Panc1 (cell line): ENCODE measurements around the gene EIF2B2. TPM values are rescaled to one million over a fixed set of nuclear protein-coding genes. Genes with fewer than 3 reads are reported as not detected.

Experiments used
- ATAC-seq: fragments of 200-7000 bp; cut with Tn5 transposase; 2 replicates; pipeline ENCODE4 v1.9.1; 2020; ENCODE audit warnings: mild to moderate bottlenecking, moderate library complexity
- BruUV-seq: library from RNA; stranded (reverse); fragments of 400-500 nt; replicated peaks from 2 replicates; lab custom pipeline; 2021; lab: Mats Ljungman, UMichigan
- CTCF ChIA-PET: fragments of 300-600 bp; sonication (Branson Sonifier 250); formaldehyde crosslinking; loops from one replicate; lab custom pipeline; 2022; ENCODE audit warnings: antibody characterized with exemption; lab: Charles Lee
- POLR2A ChIA-PET: fragments of 300-600 bp; sonication (Branson Sonifier 250); formaldehyde crosslinking; loops from one replicate; lab custom pipeline; 2022; ENCODE audit warnings: antibody characterized with exemption; lab: Charles Lee
- DNase-seq: peaks from one replicate; pipeline ENCODE4 v3.0.0-alpha.2; 2010; ENCODE audit warnings: low read depth, low spot score
- H3K27ac ChIP-seq: 2 replicates; pipeline ENCODE4 v1.5.1; 2011; ENCODE audit warnings: mild to moderate bottlenecking, low read length, inconsistent platforms
- H3K27me3 ChIP-seq: fragments of 200-500 bp; sonication (Bioruptor generic); 2 replicates; pipeline ENCODE4 v1.6.0; 2014; ENCODE audit warnings: low read length, inconsistent platforms; ENCODE audit not compliant: control insufficient read depth, insufficient read depth
- H3K36me3 ChIP-seq: fragments of 200-500 bp; sonication (Bioruptor generic); 2 replicates; pipeline ENCODE4 v1.5.1; 2014; ENCODE audit warnings: inconsistent platforms, mild to moderate bottlenecking, low read length, moderate library complexity; ENCODE audit not compliant: control insufficient read depth, insufficient read depth
- H3K4me1 ChIP-seq: 2 replicates; pipeline ENCODE4 v1.5.1; 2011; ENCODE audit warnings: inconsistent platforms, mild to moderate bottlenecking, low read length, moderate library complexity; ENCODE audit not compliant: control insufficient read depth, insufficient read depth
- H3K4me3 ChIP-seq, 2 experiments: 2 replicates each; pipeline ENCODE4 v1.5.1; 2011 to 2012; ENCODE audit warnings: low read depth in 2 of 2, low read length in 2 of 2, mild to moderate bottlenecking in 2 of 2, inconsistent platforms in 1 of 2, moderate library complexity in 1 of 2
- H3K9me3 ChIP-seq: fragments of 200-500 bp; sonication (Bioruptor generic); 2 replicates; pipeline ENCODE4 v1.5.1; 2014; ENCODE audit warnings: low read depth, mild to moderate bottlenecking, inconsistent platforms, low read length, moderate library complexity; ENCODE audit not compliant: control insufficient read depth, insufficient read depth
- POLR2AphosphoS5 ChIP-seq: IDR thresholded peaks from 2 replicates; pipeline ENCODE4 v1.6.1; 2012; ENCODE audit warnings: mild to moderate bottlenecking, low read depth, low read length, moderate library complexity
- SIN3A ChIP-seq: IDR thresholded peaks from 2 replicates; pipeline ENCODE4 v1.6.1; 2012; ENCODE audit warnings: low read depth, mild to moderate bottlenecking, low read length, moderate library complexity, borderline replicate concordance; ENCODE audit not compliant: insufficient read depth
- TCF7L2 ChIP-seq: IDR thresholded peaks from 2 replicates; pipeline ENCODE4 v1.6.1; 2011; ENCODE audit warnings: mild to moderate bottlenecking, low read depth, low read length, inconsistent platforms
- in situ Hi-C: cut with HindIII; loops from 2 replicates; pipeline ENCODE4 v1.10.0; 2016; ENCODE audit warnings: low sequenced_read_pairs, low pct_unique_long_range_greater_than_20kb
- intact Hi-C: fragments of 100-400 bp; cut with micrococcal nuclease; formaldehyde crosslinking; loops from one replicate; pipeline ENCODE4 v1.10.0; 2022; ENCODE audit not compliant: unreplicated experiment
- total RNA-seq: library from RNA; stranded (reverse); gene quantifications from one replicate; pipeline ENCODE4 v1.2.1, GENCODE V29; 2021; ENCODE audit not compliant: unreplicated experiment
- TF ChIP-seq, protein P1 (sequence below): fragments of 450-650 bp; IDR thresholded peaks from 2 replicates; pipeline ENCODE4 v1.5.1; 2017; ENCODE audit warnings: mild to moderate bottlenecking
- TF ChIP-seq, protein P2 (sequence below), 2 experiments: IDR thresholded peaks; 2 replicates each; pipeline ENCODE4 v1.6.1; 2011 to 2012; ENCODE audit warnings: low read depth in 2 of 2, control low read depth in 1 of 2, low read length in 1 of 2, mild to moderate bottlenecking in 1 of 2, moderate library complexity in 1 of 2; ENCODE audit not compliant: insufficient read depth in 1 of 2

Gene EIF2B2
- total RNA-seq, 1 experiment from 2014 or later: 37.5 TPM

DNA sequence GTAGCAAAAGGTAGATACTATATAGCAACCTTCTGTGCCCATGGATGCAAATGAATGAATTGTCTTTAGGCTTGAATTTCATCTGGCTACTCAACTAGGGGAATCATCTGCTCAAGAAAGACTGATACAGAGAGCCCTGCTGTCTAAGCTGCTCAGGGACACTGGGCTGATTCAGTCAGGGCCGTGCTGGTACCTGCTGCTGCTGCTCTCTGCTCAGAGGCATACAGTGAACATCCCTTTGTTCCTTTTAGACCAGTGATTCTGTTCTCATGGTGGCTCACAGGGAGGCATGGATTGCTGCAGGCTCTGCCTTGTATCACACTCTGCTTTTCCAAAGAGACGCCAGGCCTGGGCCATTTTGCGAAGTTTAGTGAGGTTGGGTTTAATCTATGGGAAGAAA, 14.1 kb downstream of the EIF2B2 start:
- ATAC-seq (no peak), DNase-seq (no peak)
- no peaks in the 10 kb centered on the region for H3K27me3 ChIP-seq
- H3K36me3 ChIP-seq: peaks cover 20% of the 10 kb centered on the region
- in situ Hi-C loops: no loop called here
- TF ChIP-seq SIN3A: no peak
- TF ChIP-seq POLR2AphosphoS5: no peak
- no peak for TF ChIP-seq TCF7L2
- TF ChIP-seq, protein P1, sequence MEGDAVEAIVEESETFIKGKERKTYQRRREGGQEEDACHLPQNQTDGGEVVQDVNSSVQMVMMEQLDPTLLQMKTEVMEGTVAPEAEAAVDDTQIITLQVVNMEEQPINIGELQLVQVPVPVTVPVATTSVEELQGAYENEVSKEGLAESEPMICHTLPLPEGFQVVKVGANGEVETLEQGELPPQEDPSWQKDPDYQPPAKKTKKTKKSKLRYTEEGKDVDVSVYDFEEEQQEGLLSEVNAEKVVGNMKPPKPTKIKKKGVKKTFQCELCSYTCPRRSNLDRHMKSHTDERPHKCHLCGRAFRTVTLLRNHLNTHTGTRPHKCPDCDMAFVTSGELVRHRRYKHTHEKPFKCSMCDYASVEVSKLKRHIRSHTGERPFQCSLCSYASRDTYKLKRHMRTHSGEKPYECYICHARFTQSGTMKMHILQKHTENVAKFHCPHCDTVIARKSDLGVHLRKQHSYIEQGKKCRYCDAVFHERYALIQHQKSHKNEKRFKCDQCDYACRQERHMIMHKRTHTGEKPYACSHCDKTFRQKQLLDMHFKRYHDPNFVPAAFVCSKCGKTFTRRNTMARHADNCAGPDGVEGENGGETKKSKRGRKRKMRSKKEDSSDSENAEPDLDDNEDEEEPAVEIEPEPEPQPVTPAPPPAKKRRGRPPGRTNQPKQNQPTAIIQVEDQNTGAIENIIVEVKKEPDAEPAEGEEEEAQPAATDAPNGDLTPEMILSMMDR: no peak
- TF ChIP-seq, protein P2, sequence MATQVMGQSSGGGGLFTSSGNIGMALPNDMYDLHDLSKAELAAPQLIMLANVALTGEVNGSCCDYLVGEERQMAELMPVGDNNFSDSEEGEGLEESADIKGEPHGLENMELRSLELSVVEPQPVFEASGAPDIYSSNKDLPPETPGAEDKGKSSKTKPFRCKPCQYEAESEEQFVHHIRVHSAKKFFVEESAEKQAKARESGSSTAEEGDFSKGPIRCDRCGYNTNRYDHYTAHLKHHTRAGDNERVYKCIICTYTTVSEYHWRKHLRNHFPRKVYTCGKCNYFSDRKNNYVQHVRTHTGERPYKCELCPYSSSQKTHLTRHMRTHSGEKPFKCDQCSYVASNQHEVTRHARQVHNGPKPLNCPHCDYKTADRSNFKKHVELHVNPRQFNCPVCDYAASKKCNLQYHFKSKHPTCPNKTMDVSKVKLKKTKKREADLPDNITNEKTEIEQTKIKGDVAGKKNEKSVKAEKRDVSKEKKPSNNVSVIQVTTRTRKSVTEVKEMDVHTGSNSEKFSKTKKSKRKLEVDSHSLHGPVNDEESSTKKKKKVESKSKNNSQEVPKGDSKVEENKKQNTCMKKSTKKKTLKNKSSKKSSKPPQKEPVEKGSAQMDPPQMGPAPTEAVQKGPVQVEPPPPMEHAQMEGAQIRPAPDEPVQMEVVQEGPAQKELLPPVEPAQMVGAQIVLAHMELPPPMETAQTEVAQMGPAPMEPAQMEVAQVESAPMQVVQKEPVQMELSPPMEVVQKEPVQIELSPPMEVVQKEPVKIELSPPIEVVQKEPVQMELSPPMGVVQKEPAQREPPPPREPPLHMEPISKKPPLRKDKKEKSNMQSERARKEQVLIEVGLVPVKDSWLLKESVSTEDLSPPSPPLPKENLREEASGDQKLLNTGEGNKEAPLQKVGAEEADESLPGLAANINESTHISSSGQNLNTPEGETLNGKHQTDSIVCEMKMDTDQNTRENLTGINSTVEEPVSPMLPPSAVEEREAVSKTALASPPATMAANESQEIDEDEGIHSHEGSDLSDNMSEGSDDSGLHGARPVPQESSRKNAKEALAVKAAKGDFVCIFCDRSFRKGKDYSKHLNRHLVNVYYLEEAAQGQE (IDR thresholded peaks at IDR 0.05; ENCODE audit: insufficient read depth in 1 of 2, low read depth in 2 of 2, low read length in 1 of 2): no peak
- no peaks in the 10 kb centered on the region for H3K9me3 ChIP-seq
- ChIA-PET CTCF (no interaction called here), POLR2A (no interaction called here)
- H3K4me3 ChIP-seq: no peak overlapping the region
- intact Hi-C loops: no loop called here
- no peak overlapping the region for H3K27ac ChIP-seq
- no peaks in the 10 kb centered on the region; the same call in 1 of the 2 replicates for H3K4me1 ChIP-seq
- no TSS peak for BruUV-seq

DNA sequence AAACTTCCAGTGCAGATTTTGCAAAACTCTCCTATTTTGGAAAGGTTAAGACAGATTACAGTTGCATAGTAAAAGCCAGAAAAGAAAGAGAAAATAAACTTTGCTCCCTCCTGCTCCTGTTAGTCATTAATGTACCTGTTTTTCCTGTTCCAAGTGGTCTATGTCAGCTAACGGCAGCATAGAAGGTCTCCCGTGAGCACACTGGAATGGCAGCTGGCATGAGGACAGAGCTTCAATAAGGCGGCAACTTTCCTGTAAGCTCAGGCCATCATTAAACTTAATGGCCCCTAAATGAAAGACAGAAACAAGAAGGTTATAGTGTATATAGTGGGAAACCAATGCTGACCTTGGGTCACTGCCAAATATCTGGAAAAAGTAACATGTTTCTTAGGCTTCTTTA, 16.0 kb downstream of the EIF2B2 start:
- H3K36me3 ChIP-seq: peaks cover 22% of the 10 kb centered on the region
- no peak for DNase-seq

More for the DNA sequence above, 16.0 kb downstream of the EIF2B2 start:
- Histone ChIP-seq H3K9me3 (no peaks in the 10 kb centered on the region), H3K27ac (no peak overlapping the region), H3K4me3 (no peak overlapping the region), H3K27me3 (no peaks in the 10 kb centered on the region), H3K4me1 (no peaks in the 10 kb centered on the region)
- in situ Hi-C loops (no loop called here), intact Hi-C loops (no loop called here)
- ATAC-seq: no peak
- BruUV-seq: no TSS peak
- POLR2A ChIA-PET: no interaction called here
- TF ChIP-seq, protein P2 (IDR thresholded peaks at IDR 0.05; ENCODE audit: insufficient read depth in 1 of 2, low read depth in 2 of 2, low read length in 1 of 2): no peak
- no peak for TF ChIP-seq SIN3A
- no peak for TF ChIP-seq POLR2AphosphoS5
- TF ChIP-seq, protein P1: no peak
- TF ChIP-seq TCF7L2: no peak
- CTCF ChIA-PET: interaction anchor here (0.6 to 0.7 kb wide), 2 partner anchors 96 to 133 kb away, joined by 4 to 7 read pairs; partner anchors contain the start of gene RPS6KL1
